GM12878 (cell line): ENCODE data around the gene C1QB. TPM values are rescaled to one million over a fixed set of nuclear protein-coding genes. Genes with fewer than 3 reads are reported as not detected.

Experiments
- ATAC-seq: fragments of 200-7000 bp; cut with Tn5 transposase; 3 replicates; pipeline ENCODE4 v1.9.1; 2020; ENCODE audit warnings: mild to moderate bottlenecking, moderate library complexity
- BruUV-seq: library from RNA; stranded (reverse); fragments of 400-500 nt; replicated peaks from 2 replicates; lab custom pipeline; 2021; lab: Mats Ljungman, UMichigan
- CTCF ChIA-PET: fragments of 300-600 bp; sonication (Branson Sonifier 250); formaldehyde crosslinking; extraction: SDS; loops from one replicate; lab custom pipeline; 2021; ENCODE audit warnings: inconsistent platforms; lab: Yijun Ruan, JAX
- POLR2A ChIA-PET: fragments of 350-600 bp; formaldehyde crosslinking; extraction: SDS; loops from one replicate; lab custom pipeline; 2021; ENCODE audit warnings: inconsistent platforms; lab: Charles Lee
- RAD21 ChIA-PET: fragments of 300-600 bp; sonication (Branson Sonifier 250); formaldehyde crosslinking; loops from one replicate; lab custom pipeline; 2023; ENCODE audit warnings: antibody characterized with exemption; ENCODE audit not compliant: unreplicated experiment; lab: Charles Lee
- SMC1A ChIA-PET: fragments of 300-600 bp; sonication (Branson Sonifier 250); formaldehyde crosslinking; loops from one replicate; lab custom pipeline; 2023; ENCODE audit not compliant: unreplicated experiment, uncharacterized antibody; lab: Charles Lee
- DNase-seq: peaks from one replicate; pipeline ENCODE4 v3.0.0-alpha.2; 2011; ENCODE audit warnings: low read depth, low spot score
- FAIRE-seq: peaks from 3 replicates; lab custom pipeline; 2011; peaks lifted over from hg19 to GRCh38; lab: Jason Lieb, UNC
- H2AFZ ChIP-seq: 2 replicates; pipeline ENCODE4 v1.6.0; 2011; ENCODE audit warnings: low read depth, low read length, control low read depth; ENCODE audit not compliant: control insufficient read depth
- H3K27ac ChIP-seq: 2 replicates; pipeline ENCODE4 v1.5.1; 2011; ENCODE audit warnings: control low read depth; ENCODE audit not compliant: control insufficient read depth, insufficient read depth
- H3K27me3 ChIP-seq, 2 experiments: replicated peaks in 1 of 2; 2 replicates each; pipeline versions ENCODE4 v1.6.0 to v1.6.1; 2011; ENCODE audit warnings: low read length in 1 of 2; ENCODE audit not compliant: control insufficient read depth in 2 of 2, insufficient read depth in 2 of 2
- H3K36me3 ChIP-seq, 2 experiments: 2 replicates each; pipeline ENCODE4 v1.5.1; 2011; ENCODE audit warnings: low read length in 1 of 2; ENCODE audit not compliant: control insufficient read depth in 2 of 2, insufficient read depth in 2 of 2
- H3K4me1 ChIP-seq: 2 replicates; pipeline ENCODE4 v1.6.1; 2011; ENCODE audit warnings: mild to moderate bottlenecking, low read length, moderate library complexity, mixed read lengths; ENCODE audit not compliant: control insufficient read depth, insufficient read depth
- H3K4me2 ChIP-seq: 2 replicates; pipeline ENCODE4 v1.6.0; 2011; ENCODE audit warnings: control low read depth; ENCODE audit not compliant: control insufficient read depth, insufficient read depth
- H3K4me3 ChIP-seq: fragments of 200-600 bp; sonication (generic); 2 replicates; pipeline ENCODE4 v1.5.1; 2016
- H3K79me2 ChIP-seq: 2 replicates; pipeline ENCODE4 v1.6.0; 2011; ENCODE audit warnings: low read length; ENCODE audit not compliant: control insufficient read depth, insufficient read depth
- H3K9ac ChIP-seq: 2 replicates; pipeline ENCODE4 v1.8.0; 2011; ENCODE audit warnings: low read length, control low read depth, mixed read lengths; ENCODE audit not compliant: control insufficient read depth, insufficient read depth
- H3K9me3 ChIP-seq: replicated peaks from 3 replicates; pipeline ENCODE4 v1.5.1; 2011; ENCODE audit warnings: mild to moderate bottlenecking, low read length; ENCODE audit not compliant: control insufficient read depth, insufficient read depth
- H4K20me1 ChIP-seq: 2 replicates; pipeline ENCODE4 v1.6.0; 2011; ENCODE audit not compliant: control insufficient read depth, insufficient read depth
- BMI1 ChIP-seq: fragments of 450-650 bp; IDR thresholded peaks from 2 replicates; pipeline ENCODE4 v1.6.1; 2016; ENCODE audit warnings: mild to moderate bottlenecking, moderate library complexity, borderline replicate concordance
- JUND ChIP-seq: IDR thresholded peaks from 2 replicates; pipeline ENCODE4 v1.6.1; 2012; ENCODE audit warnings: low read depth, mild to moderate bottlenecking, low read length, improper control_type of control experiment, moderate library complexity
- KAT2A ChIP-seq: conservative IDR thresholded peaks from 2 replicates; pipeline ENCODE4 v1.6.1; 2011; ENCODE audit warnings: low read depth, low read length; ENCODE audit not compliant: control insufficient read depth
- MTA3 ChIP-seq: IDR thresholded peaks from 2 replicates; pipeline ENCODE4 v1.6.1; 2012; ENCODE audit warnings: low read length, inconsistent platforms, borderline replicate concordance
- ZNF24 ChIP-seq: fragments of 450-650 bp; IDR thresholded peaks from 2 replicates; pipeline ENCODE4 v1.6.1; 2017; ENCODE audit warnings: antibody characterized with exemption, mild to moderate bottlenecking
- ZNF384 ChIP-seq: IDR thresholded peaks from 2 replicates; pipeline ENCODE4 v1.6.1; 2012; ENCODE audit warnings: low read depth, mild to moderate bottlenecking, low read length, improper control_type of control experiment, borderline replicate concordance
- WGBS: methylation state at CpG from one replicate; pipeline ENCODE4 v1.1.6; 2016; ENCODE audit warnings: low lambda C conversion rate; ENCODE audit not compliant: insufficient replicate concordance, insufficient coverage; ENCODE audit errors: missing lambda C conversion rate; 5-methylcytosine and 5-hydroxymethylcytosine counted together
- in situ Hi-C: fragments of 300-500 bp; cut with MboI; formaldehyde crosslinking; loops from 9 replicates; pipeline ENCODE4 v1.14.3; 2018; ENCODE audit warnings: mixed read lengths
- intact Hi-C: fragments of 100-400 bp; cut with micrococcal nuclease; formaldehyde crosslinking; loops from one replicate; pipeline ENCODE4 v1.14.2; 2022; ENCODE audit not compliant: unreplicated experiment
- polyA plus RNA-seq, 11 experiments: library from polyadenylated mRNA; depleted of rRNA in 4 of 11; unstranded in 6 of 11; stranded (reverse) in 5 of 11; fragments of >200 nt; fragmentation: Nextera tagmentation in 4 of 11; fragmentation: Illumina TruSeq in 1 of 11; extraction: Ambion mirVana in 4 of 11; extraction: Trizol in 1 of 11; gene quantifications; 1 replicate in 1 of 11; 2 replicates in 10 of 11; pipeline versions ENCODE4 v1.2.1 to v1.2.3, GENCODE V29; 2011 to 2016; ENCODE audit warnings: inconsistent platforms in 2 of 11, missing spikeins in 2 of 11, low read depth in 1 of 11
- total RNA-seq, 4 experiments: library from RNA; depleted of rRNA in 3 of 4; stranded (reverse); fragments of >200 nt in 3 of 4; fragmentation: Illumina TruSeq in 1 of 4; extraction: Trizol in 1 of 4; gene quantifications; 2 replicates each; pipeline versions ENCODE4 v1.2.1 to v1.2.3, GENCODE V29; 2013 to 2021
- TF ChIP-seq, protein P1 (sequence below), 3 experiments: IDR thresholded peaks in 2 of 3; conservative IDR thresholded peaks in 1 of 3; 2 replicates each; pipeline ENCODE4 v1.5.1; 2011; ENCODE audit warnings: low read depth in 3 of 3, low read length in 3 of 3, mild to moderate bottlenecking in 3 of 3, control low read depth in 2 of 3, moderate library complexity in 2 of 3, inconsistent platforms in 1 of 3, mixed read lengths in 1 of 3; ENCODE audit not compliant: control insufficient read depth in 2 of 3, insufficient read depth in 1 of 3; ENCODE audit errors: extremely low read depth in 1 of 3

The C1QB gene
- total and polyA plus RNA-seq, 10 of the 15 experiments (the other 5 are each of a cell fraction or from before 2014, with no cell fraction given) = 0.62 TPM; not detected in 9

DNA sequence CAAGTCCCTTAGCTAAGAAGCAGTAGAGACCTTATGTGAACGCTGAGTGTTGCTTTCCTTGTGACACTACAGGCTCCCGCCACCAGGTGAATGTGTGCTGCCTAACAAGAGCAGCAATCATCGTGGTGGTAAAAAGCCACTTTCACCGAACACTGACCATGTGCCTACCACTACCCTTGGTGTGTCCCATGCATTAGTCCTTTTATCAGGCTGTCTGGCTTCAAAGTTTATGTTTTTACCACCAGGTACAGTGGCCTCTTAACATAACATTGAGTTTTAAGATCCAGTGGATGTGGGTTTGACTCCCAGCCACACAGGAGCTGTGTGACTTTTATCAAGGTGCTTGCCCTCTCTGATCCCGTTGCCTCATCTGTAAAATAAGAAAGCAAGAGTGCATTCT, 1.7 kb downstream of the C1QB start:
- Histone ChIP-seq H3K4me3 (no peak overlapping the region), H3K9ac (no peak overlapping the region), H3K27ac (no peak overlapping the region), H2AFZ (no peak overlapping the region), H3K36me3 (no peaks in the 10 kb centered on the region), H3K27me3 (no peaks in the 10 kb centered on the region; a peak in 2 of 4 replicates), H3K9me3 (no peaks in the 10 kb centered on the region), H3K4me2 (no peak overlapping the region), H4K20me1 (no peaks in the 10 kb centered on the region), H3K4me1 (no peaks in the 10 kb centered on the region), H3K79me2 (no peaks in the 10 kb centered on the region)
- DNase-seq = no peak
- ATAC-seq = no peak
- SMC1A ChIA-PET = no interaction called here
- TF ChIP-seq ZNF24 (no peak), KAT2A (no peak), ZNF384 (no peak), MTA3 (no peak), BMI1 (no peak), JUND (no peak)
- TF ChIP-seq, protein P1, sequence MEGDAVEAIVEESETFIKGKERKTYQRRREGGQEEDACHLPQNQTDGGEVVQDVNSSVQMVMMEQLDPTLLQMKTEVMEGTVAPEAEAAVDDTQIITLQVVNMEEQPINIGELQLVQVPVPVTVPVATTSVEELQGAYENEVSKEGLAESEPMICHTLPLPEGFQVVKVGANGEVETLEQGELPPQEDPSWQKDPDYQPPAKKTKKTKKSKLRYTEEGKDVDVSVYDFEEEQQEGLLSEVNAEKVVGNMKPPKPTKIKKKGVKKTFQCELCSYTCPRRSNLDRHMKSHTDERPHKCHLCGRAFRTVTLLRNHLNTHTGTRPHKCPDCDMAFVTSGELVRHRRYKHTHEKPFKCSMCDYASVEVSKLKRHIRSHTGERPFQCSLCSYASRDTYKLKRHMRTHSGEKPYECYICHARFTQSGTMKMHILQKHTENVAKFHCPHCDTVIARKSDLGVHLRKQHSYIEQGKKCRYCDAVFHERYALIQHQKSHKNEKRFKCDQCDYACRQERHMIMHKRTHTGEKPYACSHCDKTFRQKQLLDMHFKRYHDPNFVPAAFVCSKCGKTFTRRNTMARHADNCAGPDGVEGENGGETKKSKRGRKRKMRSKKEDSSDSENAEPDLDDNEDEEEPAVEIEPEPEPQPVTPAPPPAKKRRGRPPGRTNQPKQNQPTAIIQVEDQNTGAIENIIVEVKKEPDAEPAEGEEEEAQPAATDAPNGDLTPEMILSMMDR (IDR thresholded peaks at IDR 0.05 in 2 of 3, conservative IDR thresholded peaks at IDR 0.05 in 1 of 3; ENCODE audit: control insufficient read depth in 2 of 3, extremely low read depth in 1 of 3, insufficient read depth in 1 of 3, low read depth in 3 of 3, low read length in 3 of 3) = 0 out of 6 replicates have a peak, but pooled peaks of 2 of the 3 experiments have one; percentile 0 to 13
- CTCF ChIA-PET = interaction anchor here (0.7 to 1.5 kb wide), 2 partner anchors 14 to 269 kb away, joined by 3 to 4 read pairs; no protein-coding TSS in a partner anchor
- in situ Hi-C loops = no loop called here
- no peak for FAIRE-seq
- RAD21 ChIA-PET = no interaction called here
- intact Hi-C loops = no loop called here
- BruUV-seq = no TSS peak
- WGBS = 16% methylated on average over 5 of the region's 5 CpGs
- POLR2A ChIA-PET = no interaction called here
